Breast epithelium (tissue), 3 donors: Measurements from ENCODE around the gene ITLN1.

Experiments
- CTCF ChIP-seq, 3 donors: fragments of 450-650 bp; IDR thresholded peaks; one replicate each; pipeline ENCODE4 v1.5.1; 2016 to 2017; ENCODE audit warnings: antibody characterized with exemption in 3 of 3, mild to moderate bottlenecking in 3 of 3, moderate library complexity in 3 of 3
- POLR2AphosphoS5 ChIP-seq, 3 donors: sonication (generic); formaldehyde crosslinking; IDR thresholded peaks; one replicate each; pipeline ENCODE4 v1.6.1; 2017; ENCODE audit warnings: antibody characterized with exemption in 3 of 3

- TF ChIP-seq CTCF (IDR thresholded peaks at IDR 0.05) (no peak), POLR2AphosphoS5 (IDR thresholded peaks at IDR 0.05) (no peak)
These were observed 19.6 kb downstream of the ITLN1 start for GRCh38 chr1:160865337-160865736.
